HG02840 (cell line): ENCODE data around the gene ENPP4.

Source experiments
- ATAC-seq: cut with Tn5 transposase; IDR thresholded peaks from one replicate; pipeline ENCODE4 v1.9.1; 2021; ENCODE audit warnings: mild to moderate bottlenecking, moderate library complexity, moderate number of reproducible peaks; ENCODE audit not compliant: unreplicated experiment, low FRiP score

ENPP4 gene

DNA sequence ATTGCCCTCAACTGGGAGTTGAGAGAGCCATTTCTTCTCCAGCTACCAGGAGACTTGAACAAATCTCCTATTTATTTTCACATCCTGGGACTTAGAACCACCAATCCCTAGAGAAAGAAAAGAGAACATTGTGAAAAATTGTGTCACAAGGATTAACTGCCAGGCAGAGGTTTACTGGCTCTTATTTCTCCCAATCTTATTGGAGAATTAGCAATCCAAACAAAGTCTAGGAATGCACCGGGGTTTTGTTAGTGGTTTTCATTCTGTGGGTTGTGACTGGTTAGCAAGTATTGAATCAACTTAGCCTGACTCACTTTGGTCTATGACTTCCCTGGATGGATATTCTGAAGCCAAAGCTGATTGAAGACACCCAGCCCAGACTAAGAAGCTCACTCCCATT, 62.2 kb downstream of the ENPP4 start:
- ATAC-seq = no peak
